ENCODE measurements around the gene TLL2. TPM values are rescaled to one million over a fixed set of nuclear protein-coding genes. Genes with fewer than 3 reads are reported as not detected.

The TLL2 gene
- total RNA-seq, 1 donor from 2014 or later: 8.7 TPM

- no peak for DNase-seq
- no peak for ATAC-seq (ENCODE audit: poor library complexity)
- intact Hi-C loops (cut with DNase I): loop anchor here (5.0 kb wide), 2 partner anchors 134 to 454 kb away; partner anchors contain the start of genes LCOR and TLL2
These were observed 135.0 kb downstream of the TLL2 start for GRCh38 chr10:96378741-96379140.

- DNase-seq (peak; percentile 69), ATAC-seq (ENCODE audit: poor library complexity) (peak; percentile 18)
- intact Hi-C loops (cut with DNase I): loop anchor here (5.0 kb wide), 2 partner anchors 134 to 454 kb away; partner anchors contain the start of genes LCOR and TLL2
These were observed 135.9 kb downstream of the TLL2 start for GRCh38 chr10:96377816-96378294.

- intact Hi-C loops (cut with DNase I): loop anchor here (5.0 kb wide), 2 partner anchors 136 to 456 kb away; partner anchors contain the start of genes LCOR and TLL2
- ATAC-seq (ENCODE audit: poor library complexity) (no peak), DNase-seq (no peak)
These were observed 137.2 kb downstream of the TLL2 start for GRCh38 chr10:96376483-96376882.

GRCh38 chr10:96374985-96375830 lies 138.5 kb downstream of the TLL2 start:
- ATAC-seq (ENCODE audit: poor library complexity) (peak; percentile 91), DNase-seq (peak; percentile 91)
- intact Hi-C loops (cut with DNase I): loop anchor here (5.0 kb wide), 2 partner anchors 137 to 457 kb away; partner anchors contain the start of genes LCOR and TLL2

GRCh38 chr10:96374639-96374984 lies 139.1 kb downstream of the TLL2 start:
- DNase-seq: no peak
- no peak for ATAC-seq (ENCODE audit: poor library complexity)
- intact Hi-C loops (cut with DNase I): no loop called here

- DNase-seq (no peak), ATAC-seq (ENCODE audit: poor library complexity) (no peak)
- intact Hi-C loops (cut with DNase I): no loop called here
These were observed 139.7 kb downstream of the TLL2 start for GRCh38 chr10:96374004-96374403.

GRCh38 chr10:96371356-96371755 lies 142.4 kb downstream of the TLL2 start:
- intact Hi-C loops (cut with DNase I): no loop called here
- ATAC-seq (ENCODE audit: poor library complexity) (no peak), DNase-seq (no peak)

- DNase-seq (peak; percentile 49), ATAC-seq (ENCODE audit: poor library complexity) (peak; percentile 33)
- intact Hi-C loops (cut with DNase I): no loop called here
These were observed 143.1 kb downstream of the TLL2 start for GRCh38 chr10:96370584-96371157.

GRCh38 chr10:96369890-96370583 lies 143.7 kb downstream of the TLL2 start:
- intact Hi-C loops (cut with DNase I): no loop called here

GRCh38 chr10:96368971-96369370 lies 144.8 kb downstream of the TLL2 start:
- ATAC-seq (ENCODE audit: poor library complexity): no peak
- DNase-seq: no peak

More at GRCh38 chr10:96369890-96370583, 143.7 kb downstream of the TLL2 start:
- DNase-seq (no peak), ATAC-seq (ENCODE audit: poor library complexity) (no peak)

GRCh38 chr10:96367470-96367869 lies 146.3 kb downstream of the TLL2 start:
- peak; percentile 77 for ATAC-seq (ENCODE audit: poor library complexity)

More at GRCh38 chr10:96368971-96369370, 144.8 kb downstream of the TLL2 start:
- intact Hi-C loops (cut with DNase I): no loop called here

GRCh38 chr10:96366508-96366907 lies 147.2 kb downstream of the TLL2 start:
- intact Hi-C loops (cut with DNase I): no loop called here
- DNase-seq (no peak), ATAC-seq (ENCODE audit: poor library complexity) (no peak)

More at GRCh38 chr10:96367470-96367869, 146.3 kb downstream of the TLL2 start:
- peak; percentile 40 for DNase-seq
- intact Hi-C loops (cut with DNase I): no loop called here

- no peak for ATAC-seq (ENCODE audit: poor library complexity)
- intact Hi-C loops (cut with DNase I): no loop called here
- DNase-seq: no peak
These were observed 148.2 kb downstream of the TLL2 start for GRCh38 chr10:96365571-96365970.

GRCh38 chr10:96360766-96361165 lies 153.0 kb downstream of the TLL2 start:
- intact Hi-C loops (cut with DNase I): no loop called here
- no peak for DNase-seq

GRCh38 chr10:96360331-96360730 lies 153.4 kb downstream of the TLL2 start:
- no peak for DNase-seq
- intact Hi-C loops (cut with DNase I): no loop called here

More at GRCh38 chr10:96360766-96361165, 153.0 kb downstream of the TLL2 start:
- no peak for ATAC-seq (ENCODE audit: poor library complexity)

GRCh38 chr10:96359616-96360015 lies 154.1 kb downstream of the TLL2 start:
- intact Hi-C loops (cut with DNase I): no loop called here
- no peak for DNase-seq
- no peak for ATAC-seq (ENCODE audit: poor library complexity)

More at GRCh38 chr10:96360331-96360730, 153.4 kb downstream of the TLL2 start:
- ATAC-seq (ENCODE audit: poor library complexity): no peak

- ATAC-seq (ENCODE audit: poor library complexity): no peak
- intact Hi-C loops (cut with DNase I): no loop called here
- no peak for DNase-seq
These were observed 154.7 kb downstream of the TLL2 start, which contains the start of gene OPALIN for GRCh38 chr10:96358851-96359540. OPALIN (minus strand) TSS chr10:96359002; CDS start chr10:96358896, 106 bp downstream.

- no peak for ATAC-seq (ENCODE audit: poor library complexity)
- intact Hi-C loops (cut with DNase I): no loop called here
- no peak for DNase-seq
These were observed 156.6 kb downstream of the TLL2 start for GRCh38 chr10:96357038-96357620.

Data from Right ventricle myocardium superior (tissue), 1 donor.